HUES6 (cell line): ENCODE measurements around the gene CARNS1.

Experiments used
- H3K27ac ChIP-seq: 2 replicates; pipeline ENCODE4 v1.7.0; 2013; ENCODE audit warnings: low read depth, mild to moderate bottlenecking, low read length, inconsistent platforms
- H3K27me3 ChIP-seq: 2 replicates; pipeline ENCODE4 v1.6.1; 2013; ENCODE audit warnings: low read length; ENCODE audit not compliant: control insufficient read depth, insufficient read depth
- H3K36me3 ChIP-seq: 2 replicates; pipeline ENCODE4 v1.6.1; 2013; ENCODE audit warnings: low read length; ENCODE audit not compliant: control insufficient read depth, insufficient read depth
- H3K4me1 ChIP-seq: 2 replicates; pipeline ENCODE4 v1.6.1; 2013; ENCODE audit warnings: low read length; ENCODE audit not compliant: control insufficient read depth, insufficient read depth
- H3K4me3 ChIP-seq: 2 replicates; pipeline ENCODE4 v1.5.1; 2013; ENCODE audit warnings: low read depth, low read length
- H3K9ac ChIP-seq: one replicate; pipeline ENCODE4 v1.6.1; 2013; ENCODE audit warnings: mild to moderate bottlenecking, low read length
- H3K9me3 ChIP-seq: 2 replicates; pipeline ENCODE4 v1.6.1; 2013; ENCODE audit warnings: low read depth, low read length; ENCODE audit not compliant: control insufficient read depth, insufficient read depth

CARNS1 gene

DNA sequence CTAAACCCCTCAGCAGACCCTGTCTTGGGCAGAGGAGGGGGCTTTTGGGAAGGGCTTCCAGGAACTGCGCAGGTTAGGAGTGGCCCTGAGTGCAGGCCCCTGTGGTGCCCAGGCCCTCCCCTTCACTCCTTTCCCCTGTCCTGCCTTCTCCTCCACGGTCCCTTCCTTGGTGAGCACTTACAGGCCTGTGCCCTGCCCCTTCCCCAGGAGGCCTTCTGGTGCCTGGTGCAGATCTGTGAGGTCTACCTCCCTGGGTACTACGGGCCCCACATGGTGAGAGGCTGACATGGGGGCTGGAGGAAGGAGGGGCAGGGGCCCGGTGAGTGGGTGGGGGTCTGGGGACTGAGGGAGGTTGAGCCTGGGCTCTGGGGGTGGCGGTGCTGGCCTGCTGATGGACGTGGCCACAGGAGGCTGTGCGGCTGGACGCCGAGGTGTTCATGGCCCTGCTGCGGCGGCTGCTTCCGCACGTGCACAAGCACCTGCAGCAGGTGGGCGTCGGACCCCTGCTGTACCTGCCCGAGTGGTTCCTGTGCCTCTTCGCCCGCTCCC is 9.0 kb upstream of the CARNS1 start:
- Histone ChIP-seq H3K9me3 (no peaks in the 10 kb centered on the region), H3K27ac (no peak overlapping the region), H3K4me1 (peaks cover 18% of the 10 kb centered on the region), H3K9ac (no peak overlapping the region), H3K36me3 (no peaks in the 10 kb centered on the region), H3K4me3 (no peak overlapping the region), H3K27me3 (0 out of 2 replicates have a peak, but pooled peaks cover 2% of the 10 kb centered on the region)

DNA sequence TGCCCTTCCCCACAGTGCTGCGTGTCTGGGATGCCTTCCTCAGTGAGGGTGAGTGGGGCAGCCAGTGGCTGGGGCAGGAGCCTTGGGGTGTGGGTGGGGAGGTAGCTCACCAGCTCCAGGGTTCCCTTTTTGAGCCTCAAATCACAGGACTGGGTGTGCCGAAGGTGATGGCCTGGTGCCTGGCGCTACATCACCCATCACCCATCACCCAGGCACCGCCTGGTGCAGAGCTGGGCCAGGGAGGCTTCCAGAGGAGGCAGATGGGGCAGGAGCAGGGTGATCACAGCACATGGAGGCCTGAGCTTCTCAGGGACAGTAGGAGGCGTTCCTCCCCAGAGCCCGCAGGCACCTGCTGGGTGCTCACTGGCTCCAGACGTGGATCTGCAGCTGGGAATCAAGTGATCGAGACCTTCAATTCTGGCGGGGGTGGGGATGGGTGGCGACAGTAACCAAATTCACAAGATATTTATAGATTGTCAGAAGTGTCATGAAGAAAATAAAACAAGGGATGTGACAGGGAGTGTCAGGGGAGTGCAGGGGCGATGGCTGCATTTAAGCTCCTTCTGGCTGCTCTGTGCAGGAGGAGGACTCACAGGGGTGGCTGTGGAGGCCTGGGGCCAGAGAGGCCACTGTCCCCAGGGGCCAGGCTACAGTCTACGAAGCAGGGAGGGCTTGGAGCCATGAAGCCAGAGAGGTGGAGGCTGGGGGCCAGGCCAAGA is 8.3 kb upstream of the CARNS1 start:
- Histone ChIP-seq H3K36me3 (no peaks in the 10 kb centered on the region), H3K4me1 (peaks cover 16% of the 10 kb centered on the region), H3K27me3 (peaks cover 6% of the 10 kb centered on the region; the same call in 1 of the 2 replicates), H3K27ac (no peak overlapping the region), H3K9me3 (no peaks in the 10 kb centered on the region), H3K9ac (no peak overlapping the region), H3K4me3 (no peak overlapping the region)

DNA sequence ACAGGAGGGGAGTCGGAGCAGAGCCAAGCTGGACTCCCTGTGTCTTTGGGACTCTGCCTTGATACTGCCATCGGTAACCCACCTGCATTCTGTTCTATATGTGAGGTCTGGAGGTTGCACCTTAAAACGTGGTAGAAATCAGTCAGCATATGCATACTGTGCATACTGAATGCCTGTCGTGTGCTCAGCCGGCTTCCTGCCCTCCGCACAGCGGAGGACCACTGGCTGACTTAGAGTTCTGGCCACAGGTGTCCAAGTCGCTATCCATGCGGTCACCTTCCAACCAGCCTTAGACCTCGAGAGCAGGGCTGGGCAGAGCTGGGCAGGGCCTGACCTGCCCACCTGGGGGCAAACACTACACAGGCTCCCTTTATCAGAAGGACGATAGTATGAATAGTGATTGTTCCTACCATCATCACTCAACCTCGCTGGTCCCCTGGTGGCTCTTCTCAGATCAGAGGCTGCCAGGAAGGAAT is 7.8 kb upstream of the CARNS1 start:
- no peak overlapping the region for H3K27ac ChIP-seq
- peaks cover 13% of the 10 kb centered on the region for H3K4me1 ChIP-seq
- H3K36me3 ChIP-seq = no peaks in the 10 kb centered on the region
- no peak overlapping the region for H3K9ac ChIP-seq
- H3K4me3 ChIP-seq = no peak overlapping the region
- no peaks in the 10 kb centered on the region for H3K9me3 ChIP-seq
- H3K27me3 ChIP-seq = peaks cover 11% of the 10 kb centered on the region

DNA sequence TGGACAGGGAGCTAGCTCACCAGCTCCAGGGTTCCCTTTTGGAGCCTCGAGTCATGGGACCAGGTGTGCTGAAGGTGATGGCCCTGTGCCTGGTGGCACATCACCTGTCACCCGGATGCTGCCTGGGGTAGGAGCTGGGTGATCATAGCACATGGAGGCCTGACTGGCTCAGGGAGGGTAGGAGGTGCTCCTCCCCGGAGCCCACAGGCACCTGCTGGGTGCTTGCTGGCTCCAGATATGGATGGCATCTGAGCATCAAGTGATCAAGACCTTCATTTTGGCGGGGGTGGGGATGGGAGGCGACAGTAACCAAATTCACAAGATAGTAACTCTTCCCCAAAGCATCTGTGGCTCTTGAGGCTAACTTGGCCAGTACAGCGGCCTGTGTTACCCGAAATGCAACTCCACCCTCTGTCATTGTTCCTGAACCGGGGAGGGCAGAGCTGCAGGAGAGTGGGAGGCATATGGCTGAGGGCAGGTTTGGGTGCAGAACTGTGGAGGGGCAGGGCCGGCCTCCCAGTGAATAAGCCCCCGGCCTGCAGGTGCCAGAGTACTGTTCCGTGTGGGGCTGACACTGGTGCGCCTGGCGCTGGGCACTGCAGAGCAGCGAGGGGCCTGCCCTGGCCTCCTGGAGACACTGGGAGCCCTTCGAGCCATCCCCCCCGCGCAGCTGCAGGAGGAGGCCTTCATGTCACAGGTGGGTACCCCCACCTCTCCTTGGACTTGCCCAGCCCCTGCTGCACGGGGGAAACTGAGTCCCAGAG is 6.9 kb upstream of the CARNS1 start:
- H3K4me1 ChIP-seq = peaks cover 13% of the 10 kb centered on the region
- H3K36me3 ChIP-seq = no peaks in the 10 kb centered on the region
- H3K4me3 ChIP-seq = no peak overlapping the region
- no peaks in the 10 kb centered on the region for H3K9me3 ChIP-seq
- peaks cover 19% of the 10 kb centered on the region for H3K27me3 ChIP-seq
- H3K9ac ChIP-seq = no peak overlapping the region
- no peak overlapping the region for H3K27ac ChIP-seq

DNA sequence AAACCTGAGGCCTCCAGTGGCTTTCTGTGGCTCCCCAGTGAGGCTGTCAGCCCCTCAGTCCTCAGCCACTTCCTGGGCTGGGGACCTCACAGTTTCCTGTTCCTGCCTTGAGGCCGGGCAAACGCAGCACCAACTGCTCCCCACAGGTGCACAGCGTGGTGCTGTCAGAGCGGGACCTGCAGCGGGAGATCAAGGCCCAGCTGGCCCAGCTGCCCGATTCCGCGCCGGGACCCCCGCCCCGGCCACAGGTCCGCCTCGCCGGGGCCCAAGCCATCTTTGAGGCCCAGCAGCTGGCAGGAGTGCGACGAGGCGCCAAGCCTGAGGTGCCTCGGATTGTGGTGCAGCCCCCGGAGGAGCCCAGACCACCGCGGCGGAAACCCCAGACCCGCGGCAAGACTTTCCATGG is 6.2 kb upstream of the CARNS1 start:
- peaks cover 20% of the 10 kb centered on the region for H3K27me3 ChIP-seq
- no peaks in the 10 kb centered on the region for H3K36me3 ChIP-seq
- peaks cover 13% of the 10 kb centered on the region for H3K4me1 ChIP-seq
- H3K9ac ChIP-seq = no peak overlapping the region
- no peak overlapping the region for H3K27ac ChIP-seq
- no peak overlapping the region for H3K4me3 ChIP-seq
- no peaks in the 10 kb centered on the region for H3K9me3 ChIP-seq

DNA sequence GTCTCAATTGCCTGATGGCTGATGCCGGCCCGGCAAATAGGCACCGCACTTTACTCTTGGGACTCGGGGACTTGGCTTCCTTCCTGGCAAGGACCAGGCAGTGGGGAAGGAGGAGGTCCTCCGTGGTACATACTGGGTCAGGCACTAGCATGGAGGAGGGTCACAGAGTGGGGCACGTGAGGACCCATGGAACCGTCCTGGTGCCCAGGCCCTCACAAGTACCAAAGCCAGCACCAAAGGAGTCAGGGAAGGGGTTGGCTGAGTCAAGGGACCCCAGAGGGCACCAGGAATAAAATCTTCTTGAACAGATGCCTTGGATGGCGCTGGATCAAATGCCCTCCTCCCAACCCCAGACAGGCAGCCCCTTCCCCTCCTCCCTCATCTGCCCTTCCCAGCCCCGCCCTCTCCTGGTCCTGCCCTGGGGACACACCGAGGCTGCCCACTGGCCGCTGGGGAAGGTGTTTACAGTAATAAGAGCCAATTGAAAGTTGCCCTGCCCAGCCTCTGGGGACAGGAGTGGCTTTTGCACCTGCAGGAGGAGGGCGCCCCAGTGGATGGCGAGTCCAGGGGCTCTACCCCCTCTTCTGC is 5.6 kb upstream of the CARNS1 start:
- Histone ChIP-seq H3K9ac (no peak overlapping the region), H3K4me3 (no peak overlapping the region), H3K9me3 (no peaks in the 10 kb centered on the region), H3K27ac (no peak overlapping the region), H3K36me3 (no peaks in the 10 kb centered on the region), H3K4me1 (peaks cover 13% of the 10 kb centered on the region), H3K27me3 (peaks cover 26% of the 10 kb centered on the region)

DNA sequence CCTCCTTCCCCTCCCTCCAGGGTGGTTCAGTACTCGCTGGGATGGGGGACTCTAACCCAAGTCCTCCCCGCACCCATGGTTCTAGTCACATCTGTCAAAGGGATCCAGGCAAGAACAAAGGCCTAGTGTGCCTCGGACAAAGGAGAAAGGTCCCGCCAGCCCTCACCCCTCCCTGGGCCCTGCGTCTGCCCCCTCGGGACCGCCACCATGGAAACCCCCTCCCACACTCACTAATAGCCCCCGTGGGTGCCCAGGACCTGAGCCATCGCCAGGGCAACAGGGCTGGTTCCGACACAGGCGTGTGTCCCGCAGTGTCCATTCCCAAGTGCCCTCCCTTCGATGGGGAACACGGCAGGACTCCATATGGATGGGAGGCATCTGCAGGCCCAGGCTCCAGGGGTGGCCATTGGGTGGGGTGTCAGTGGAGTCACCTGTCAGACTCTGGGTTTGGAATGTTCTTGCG is 5.1 kb upstream of the CARNS1 start:
- H3K9ac ChIP-seq = no peak overlapping the region
- H3K4me3 ChIP-seq = no peak overlapping the region
- H3K27me3 ChIP-seq = peaks cover 30% of the 10 kb centered on the region
- H3K36me3 ChIP-seq = no peaks in the 10 kb centered on the region
- H3K9me3 ChIP-seq = no peaks in the 10 kb centered on the region
- no peak overlapping the region for H3K27ac ChIP-seq
- H3K4me1 ChIP-seq = peaks cover 17% of the 10 kb centered on the region

DNA sequence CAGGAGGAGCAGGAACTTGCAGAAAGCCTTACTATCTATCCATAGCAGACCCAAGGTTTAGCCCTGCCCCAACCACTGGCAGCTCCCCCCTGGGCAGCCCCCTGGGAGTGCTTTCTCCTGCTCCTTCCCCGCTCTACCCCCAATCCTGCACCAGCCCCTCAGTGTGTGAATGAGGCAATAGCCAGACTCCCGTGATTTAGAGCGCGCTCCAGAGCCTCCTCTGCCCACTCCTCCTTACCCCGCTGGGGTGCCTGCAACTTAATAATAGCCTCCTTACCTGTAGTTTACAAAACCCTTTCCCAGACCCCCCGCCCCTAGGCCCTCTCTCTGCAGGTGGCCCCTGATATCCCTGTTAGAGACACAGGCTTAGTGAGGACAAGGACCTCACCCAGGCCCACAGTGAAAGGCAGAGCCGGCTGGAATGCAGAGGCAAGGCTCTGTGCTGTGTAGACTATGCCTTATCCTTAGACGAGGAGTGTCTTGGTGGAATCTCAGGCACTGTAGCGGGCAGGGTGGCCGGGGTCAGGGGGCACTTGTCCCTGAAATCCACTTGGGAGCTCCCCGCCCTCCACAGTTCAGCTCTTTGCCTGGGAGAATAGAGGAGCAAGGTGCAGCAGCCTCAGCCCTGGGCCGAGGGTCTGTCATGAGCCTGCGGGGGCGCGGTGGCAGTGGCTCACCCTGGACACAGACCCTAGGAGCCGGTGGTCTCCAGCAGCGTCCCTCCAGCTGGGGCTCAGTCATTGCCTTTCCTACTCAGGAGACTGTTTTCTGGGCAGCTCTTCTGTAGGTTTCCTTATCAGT is 4.3 kb upstream of the CARNS1 start:
- Histone ChIP-seq H3K9ac (no peak overlapping the region), H3K27ac (no peak overlapping the region), H3K4me1 (peaks cover 21% of the 10 kb centered on the region), H3K4me3 (no peak overlapping the region), H3K36me3 (no peaks in the 10 kb centered on the region), H3K9me3 (no peaks in the 10 kb centered on the region), H3K27me3 (peaks cover 34% of the 10 kb centered on the region)

DNA sequence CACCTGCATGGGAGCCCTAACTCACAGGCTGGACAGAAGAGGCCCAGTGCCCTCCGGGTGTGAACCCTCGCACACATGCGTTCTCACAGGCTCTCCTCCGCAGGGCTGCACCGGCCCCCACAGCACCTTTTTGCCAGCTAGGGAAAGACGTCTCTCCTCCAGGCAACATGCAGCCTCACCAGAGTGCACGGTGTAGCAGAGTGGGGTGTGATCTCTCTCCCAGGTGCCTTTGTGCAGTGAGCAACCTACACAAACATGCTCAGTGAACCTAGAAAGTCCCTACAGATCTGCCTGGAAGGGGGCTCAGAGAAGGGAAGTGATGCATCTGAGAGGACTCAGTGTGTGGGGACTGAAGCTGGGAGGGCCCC is 3.7 kb upstream of the CARNS1 start:
- Histone ChIP-seq H3K4me1 (peaks cover 26% of the 10 kb centered on the region), H3K27ac (no peak overlapping the region), H3K9me3 (no peaks in the 10 kb centered on the region), H3K27me3 (peaks cover 34% of the 10 kb centered on the region), H3K9ac (no peak overlapping the region), H3K4me3 (no peak overlapping the region), H3K36me3 (no peaks in the 10 kb centered on the region)

DNA sequence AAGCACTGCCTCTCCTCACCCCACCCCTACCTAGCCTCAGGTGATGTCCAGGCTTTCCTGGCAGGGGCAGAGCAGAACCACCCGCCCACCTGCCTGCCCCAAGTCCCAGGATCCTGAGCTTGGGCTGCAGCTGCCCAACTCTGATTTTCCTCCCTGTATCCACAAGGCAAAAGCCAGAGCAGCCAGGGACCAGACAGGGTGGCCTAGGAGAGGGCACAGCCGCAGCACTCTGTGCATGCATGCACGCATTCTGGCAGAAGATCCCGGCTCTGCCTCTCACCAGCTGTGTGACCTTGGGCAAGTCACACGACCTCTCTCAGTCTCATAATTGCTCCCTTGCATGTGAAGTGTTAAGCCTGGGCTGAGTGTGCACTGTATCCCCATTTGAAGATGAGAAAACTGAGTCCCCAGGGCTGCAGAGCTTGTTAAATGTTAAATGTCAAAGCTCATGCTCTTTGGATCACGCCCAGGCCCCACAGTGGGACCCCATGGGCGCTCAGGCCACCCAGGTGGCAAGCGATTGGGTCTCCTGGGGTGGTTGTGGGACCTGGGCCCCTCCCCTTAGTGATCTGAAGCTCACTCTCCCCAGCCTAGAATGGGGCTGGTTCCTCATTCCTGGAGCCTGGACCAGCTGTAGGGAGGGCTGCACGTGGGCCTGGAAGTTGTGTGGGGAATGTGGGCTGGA is 2.8 kb upstream of the CARNS1 start:
- Histone ChIP-seq H3K9me3 (no peaks in the 10 kb centered on the region), H3K27me3 (peaks cover 34% of the 10 kb centered on the region), H3K4me1 (peaks cover 31% of the 10 kb centered on the region), H3K36me3 (no peaks in the 10 kb centered on the region), H3K4me3 (no peak overlapping the region), H3K27ac (no peak overlapping the region), H3K9ac (no peak overlapping the region)
